LNCAP (cell line): ENCODE measurements around the gene FREM3.

Experiments
- CTCF ChIP-seq: fragments of 450-650 bp; IDR thresholded peaks from 2 replicates; pipeline ENCODE4 v1.5.1; 2017; ENCODE audit warnings: mild to moderate bottlenecking

Gene FREM3

GRCh38 chr4:143559757-143560147 is 140.7 kb downstream of the FREM3 start:
- TF ChIP-seq CTCF, result no peak

GRCh38 chr4:143558823-143559756 is 141.4 kb downstream of the FREM3 start:
- TF ChIP-seq CTCF, result peak; percentile 78

GRCh38 chr4:143558286-143558685 is 142.2 kb downstream of the FREM3 start:
- TF ChIP-seq CTCF, result no peak

DNA sequence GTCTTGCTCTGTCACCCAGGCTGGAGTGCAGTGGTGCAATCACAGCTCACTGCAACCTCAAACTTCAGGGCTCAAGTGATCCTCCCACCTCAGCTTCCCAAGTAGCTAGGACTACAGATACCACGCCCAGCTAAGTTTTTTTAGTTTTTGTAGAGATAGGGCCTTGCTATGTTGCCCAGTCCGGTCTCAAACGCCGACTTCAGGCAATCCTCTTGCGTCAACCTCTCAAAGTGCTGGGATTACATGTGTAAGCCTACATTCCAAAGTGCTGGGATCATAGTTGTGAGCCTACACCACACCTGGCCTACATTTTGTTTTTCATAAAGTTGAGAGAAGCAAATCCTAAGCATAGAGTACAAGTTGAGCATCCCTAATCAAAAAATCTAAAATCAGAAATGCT is 144.8 kb downstream of the FREM3 start:
- no peak for TF ChIP-seq CTCF

DNA sequence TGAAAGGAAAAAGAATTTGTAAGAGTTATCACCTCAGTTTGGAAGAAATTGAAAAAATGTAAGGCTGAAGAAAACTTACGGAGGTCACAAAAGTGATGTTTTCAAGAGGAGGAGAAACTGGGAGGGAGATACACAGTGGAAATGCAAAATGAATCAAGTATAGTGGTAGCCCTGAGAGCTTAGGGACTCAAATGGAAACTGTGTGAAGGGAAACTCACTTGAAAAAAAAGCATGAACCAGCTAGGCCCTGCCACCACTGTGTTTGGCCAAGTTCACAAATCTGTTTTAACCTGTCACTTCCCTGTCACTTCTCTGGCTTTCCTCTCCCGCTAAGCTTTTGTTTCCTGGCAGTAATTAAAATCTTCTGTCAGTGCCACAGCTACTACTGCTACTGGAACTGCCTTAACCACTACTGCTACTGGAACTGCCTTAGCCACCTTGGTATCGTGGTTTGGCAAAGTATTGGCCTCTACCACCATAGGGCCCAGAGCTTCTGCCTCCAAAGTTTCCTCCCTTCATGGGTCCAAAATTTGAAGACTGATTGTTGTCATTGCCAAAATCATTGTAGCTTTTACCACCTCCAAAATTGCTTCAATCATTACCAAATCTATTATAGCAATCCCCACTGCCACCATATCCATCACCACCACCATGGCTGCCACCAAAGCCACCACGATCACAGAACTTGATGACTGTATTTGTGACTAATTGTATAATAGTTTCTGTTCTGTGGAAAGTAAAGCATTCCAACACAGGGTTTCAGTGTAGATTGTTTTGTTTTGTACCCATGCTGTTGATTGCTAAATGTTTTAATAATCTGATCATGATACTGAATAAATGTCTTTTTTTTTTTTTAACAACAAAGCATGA is 145.5 kb downstream of the FREM3 start:
- TF ChIP-seq CTCF, result no peak

DNA sequence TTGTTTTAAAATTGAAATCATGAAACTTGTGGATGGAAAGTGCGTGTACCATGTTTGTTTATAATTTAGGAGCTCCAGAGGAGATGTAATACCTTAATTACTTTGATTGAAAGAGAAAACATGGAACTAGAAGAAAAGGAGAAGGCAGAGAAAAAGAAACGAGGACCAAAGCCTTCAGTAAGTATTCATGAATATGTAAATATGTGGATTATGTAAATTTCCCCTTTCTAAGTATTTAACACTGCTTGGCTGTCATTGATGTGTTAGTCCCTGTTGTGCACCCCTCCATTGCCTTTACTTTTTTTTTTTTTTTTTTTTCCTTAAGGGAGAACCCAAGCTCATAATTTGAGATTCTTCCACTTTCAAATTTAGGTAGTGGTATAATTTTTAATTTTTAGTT is 150.5 kb downstream of the FREM3 start:
- TF ChIP-seq CTCF, result no peak

GRCh38 chr4:143539670-143540023 is 160.8 kb downstream of the FREM3 start:
- no peak for TF ChIP-seq CTCF
